ENCODE measurements around the gene CA4.

DNA sequence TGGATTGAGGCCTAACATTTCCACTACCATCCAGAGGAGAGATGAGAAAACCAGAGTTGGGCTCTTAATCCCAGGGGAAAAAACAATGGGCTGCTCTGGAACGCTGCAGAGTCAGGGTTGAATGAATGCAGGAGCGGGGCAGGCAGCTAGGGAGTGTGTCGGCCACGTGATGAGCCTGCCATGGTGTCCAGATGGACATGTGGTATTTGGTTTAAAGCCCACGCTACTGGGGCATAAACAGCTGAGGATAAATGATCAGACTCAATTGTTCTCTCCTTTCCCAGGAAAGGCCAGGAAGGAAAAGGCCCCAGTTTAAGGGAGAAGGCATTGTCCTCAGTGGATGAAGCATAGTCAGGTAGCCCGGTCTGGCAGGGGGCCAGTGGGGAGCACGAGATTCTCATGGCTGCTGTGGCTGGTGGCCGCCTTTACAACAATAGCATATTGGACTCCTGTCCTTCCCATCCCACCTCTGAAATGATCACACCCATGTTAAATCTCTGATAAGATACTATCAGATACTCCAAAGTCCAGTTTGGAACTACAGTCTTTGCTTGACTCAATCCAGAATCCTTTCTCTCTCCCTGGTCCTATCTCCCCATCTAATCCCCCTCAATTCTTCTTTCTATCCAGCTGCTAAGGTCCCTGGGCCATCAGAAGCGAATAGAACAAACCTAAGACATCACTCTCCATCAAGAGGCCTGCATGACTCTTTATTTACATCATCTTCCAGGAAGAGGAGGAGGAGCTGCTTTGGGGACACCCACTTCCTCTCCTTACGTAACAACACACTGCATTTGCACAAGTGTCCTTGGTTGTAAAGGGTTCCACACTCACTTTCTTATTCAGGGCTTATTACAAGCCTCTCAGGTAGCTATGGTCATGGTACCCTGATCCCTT is 20.4 kb downstream of the CA4 start:
- TF ChIP-seq GLIS3 (CRISPR knock-in tag; IDR thresholded peaks at IDR 0.05) (no peak), RARB (CRISPR knock-in tag; IDR thresholded peaks at IDR 0.05) (no peak), ZNF565 (CRISPR knock-in tag; conservative IDR thresholded peaks at IDR 0.05; ENCODE audit: low read depth) (no peak), ARNTL (CRISPR knock-in tag; IDR thresholded peaks at IDR 0.05; ENCODE audit: borderline replicate concordance, low read depth) (no peak)
